Tibial nerve (tissue), 4 donors: ENCODE results near the gene TPGS1.

Source experiments
- CTCF ChIP-seq, 5 experiments: fragments of 200-600 bp in 3 of 5; fragments of 450-650 bp in 2 of 5; sonication (generic) in 3 of 5; IDR thresholded peaks; one replicate each; pipeline ENCODE4 v1.5.1; 2016 to 2019; ENCODE audit warnings: antibody characterized with exemption in 5 of 5, mild to moderate bottlenecking in 3 of 5, moderate library complexity in 2 of 5
- EP300 ChIP-seq, 2 donors: sonication (generic); formaldehyde crosslinking; IDR thresholded peaks; one replicate each; pipeline ENCODE4 v1.6.1; 2017; ENCODE audit warnings: antibody characterized with exemption in 2 of 2, mild to moderate bottlenecking in 1 of 2
- POLR2A ChIP-seq, 2 donors: fragments of 450-650 bp; IDR thresholded peaks; one replicate each; pipeline ENCODE4 v1.6.1; 2017; ENCODE audit warnings: antibody characterized with exemption in 2 of 2, mild to moderate bottlenecking in 2 of 2, moderate library complexity in 2 of 2

DNA sequence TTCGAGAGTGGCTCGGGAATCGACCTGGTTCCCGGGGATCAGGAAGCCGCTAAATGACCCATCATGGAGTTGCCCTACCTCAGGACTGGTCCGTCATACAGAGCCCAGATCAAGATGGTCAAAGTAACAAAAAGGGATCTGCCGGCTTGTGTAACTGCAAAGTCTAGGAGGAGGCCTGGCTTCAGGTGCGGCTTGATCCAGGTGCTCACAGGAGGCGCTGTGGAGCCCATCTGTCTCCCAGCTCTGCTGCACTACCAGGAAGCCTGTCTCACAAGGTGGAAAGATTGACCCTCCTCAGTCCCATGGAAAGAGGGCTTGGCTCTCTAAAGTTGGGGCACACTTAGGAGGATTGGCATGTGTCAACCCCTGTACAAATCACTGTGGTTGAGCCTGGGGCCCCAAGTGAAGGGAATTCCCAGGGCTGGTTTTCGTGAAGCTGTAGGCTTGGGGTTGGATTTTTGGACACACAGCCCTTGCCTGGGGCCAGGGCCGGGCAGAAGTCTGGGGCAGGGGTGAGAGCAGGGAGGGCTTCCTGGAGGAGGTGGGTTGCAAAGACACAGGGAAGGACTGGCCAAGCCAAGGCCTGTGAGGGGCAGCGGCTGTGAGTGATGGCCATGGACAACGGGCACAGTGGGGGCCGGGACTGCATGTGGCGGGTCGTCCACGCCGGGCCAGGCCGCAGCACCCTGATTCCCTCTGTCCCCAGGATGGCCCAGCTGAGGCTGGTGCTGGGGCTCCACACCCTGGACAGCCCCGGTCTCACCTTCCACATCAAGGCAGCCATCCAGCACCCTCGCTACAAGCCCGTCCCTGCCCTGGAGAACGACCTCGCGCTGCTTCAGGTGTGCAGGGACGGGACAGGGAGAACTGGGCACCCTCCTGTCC is 40.8 kb downstream of the TPGS1 start:
- TF ChIP-seq CTCF (IDR thresholded peaks at IDR 0.05) (no peak), POLR2A (IDR thresholded peaks at IDR 0.05) (no peak), EP300 (IDR thresholded peaks at IDR 0.05) (no peak)
